Kidney (tissue), 14 donors: ENCODE results near the gene B3GAT1. TPM values are rescaled to one million over a fixed set of nuclear protein-coding genes. Genes with fewer than 3 reads are reported as not detected.

ENCODE experiments used
- DNase-seq, 5 donors: peaks; one replicate each; pipeline ENCODE4 v3.0.0-alpha.2; 2013 to 2020
- FAIRE-seq: peaks from 2 replicates; lab custom pipeline; 2012; peaks lifted over from hg19 to GRCh38; lab: Jason Lieb, UNC
- H3K27ac ChIP-seq, 2 donors: one replicate each; pipeline ENCODE4 v1.7.0; 2013; ENCODE audit warnings: low read depth in 2 of 2, low read length in 2 of 2, inconsistent platforms in 1 of 2
- H3K27me3 ChIP-seq: one replicate; pipeline ENCODE4 v1.7.1; 2013; ENCODE audit warnings: low read length, inconsistent platforms; ENCODE audit not compliant: control insufficient read depth, insufficient read depth
- H3K36me3 ChIP-seq, 3 donors: one replicate each; pipeline versions ENCODE4 v1.7.0 to v1.7.1; 2013; ENCODE audit warnings: low read length in 3 of 3, control low read depth in 1 of 3, inconsistent platforms in 1 of 3; ENCODE audit not compliant: insufficient read depth in 3 of 3, control insufficient read depth in 2 of 3
- H3K4me1 ChIP-seq, 3 donors: one replicate each; pipeline versions ENCODE4 v1.7.0 to v1.7.1; 2013; ENCODE audit warnings: low read length in 3 of 3, inconsistent platforms in 1 of 3, low read depth in 1 of 3; ENCODE audit not compliant: control insufficient read depth in 2 of 3, insufficient read depth in 2 of 3
- H3K4me3 ChIP-seq, 3 donors: one replicate each; pipeline versions ENCODE4 v1.7.0 to v1.8.1; 2013; ENCODE audit warnings: low read length in 3 of 3, control low read depth in 1 of 3, inconsistent platforms in 1 of 3
- H3K9ac ChIP-seq, 3 donors: one replicate each; pipeline versions ENCODE4 v1.7.0 to v1.7.1; 2013; ENCODE audit warnings: low read length in 3 of 3, control low read depth in 1 of 3, inconsistent platforms in 1 of 3
- H3K9me3 ChIP-seq, 3 donors: one replicate each; pipeline versions ENCODE4 v1.7.0 to v1.7.1; 2013; ENCODE audit warnings: low read length in 3 of 3, control low read depth in 1 of 3, inconsistent platforms in 1 of 3; ENCODE audit not compliant: control insufficient read depth in 2 of 3, insufficient read depth in 1 of 3
- intact Hi-C: fragments of 100-400 bp; cut with DNase I; formaldehyde crosslinking; loops from one replicate; pipeline ENCODE4 v1.11.1; 2022
- polyA plus RNA-seq: library from polyadenylated mRNA; stranded (reverse); fragments of 350-450 nt; fragmentation: Illumina TruSeq; extraction: RNeasy Lipid Tissue Mini Kit (QIAGEN cat#74804); gene quantifications from one replicate; pipeline ENCODE4 v1.2.3, GENCODE V29; 2014; ENCODE audit warnings: low read depth, low replicate concordance; ENCODE audit not compliant: insufficient read depth
- total RNA-seq: library from RNA; stranded (reverse); fragmentation: NEBNext Ultra II Directional; extraction: Animal tissue kit (Norgen Biotek cat#: 25700); gene quantifications from one replicate; pipeline ENCODE4 v1.2.1, GENCODE V29; 2021
- TF ChIP-seq, protein P1 (sequence below): IDR thresholded peaks from 3 replicates; pipeline ENCODE4 v1.5.1; 2012; ENCODE audit warnings: mild to moderate bottlenecking, moderate library complexity, borderline replicate concordance; ENCODE audit not compliant: insufficient read depth; ENCODE audit errors: extremely low read depth
- donor health status: control.
- donor health status: control.
- donor health status: control.
- donor health status: control.
- donor health status: control.
- donor health status: DM: yes; HTN: yes; CAD: no.
- donor health status: Normal renal cell carcinoma (clear cell type).

Gene B3GAT1
- total and polyA plus RNA-seq, 2 donors from 2014 or later, result 0.82 to 3.7 TPM

- Histone ChIP-seq H3K36me3 (no peaks in the 10 kb centered on the region), H3K27me3 (no peaks in the 10 kb centered on the region), H3K4me3 (no peak overlapping the region), H3K9ac (no peak overlapping the region), H3K27ac (no peak overlapping the region), H3K9me3 (no peaks in the 10 kb centered on the region), H3K4me1 (peaks cover 0 to 6% (median 4%) of the 10 kb centered on the region in 3 donors)
- DNase-seq (no peak), FAIRE-seq (no peak)
- TF ChIP-seq, protein P1, sequence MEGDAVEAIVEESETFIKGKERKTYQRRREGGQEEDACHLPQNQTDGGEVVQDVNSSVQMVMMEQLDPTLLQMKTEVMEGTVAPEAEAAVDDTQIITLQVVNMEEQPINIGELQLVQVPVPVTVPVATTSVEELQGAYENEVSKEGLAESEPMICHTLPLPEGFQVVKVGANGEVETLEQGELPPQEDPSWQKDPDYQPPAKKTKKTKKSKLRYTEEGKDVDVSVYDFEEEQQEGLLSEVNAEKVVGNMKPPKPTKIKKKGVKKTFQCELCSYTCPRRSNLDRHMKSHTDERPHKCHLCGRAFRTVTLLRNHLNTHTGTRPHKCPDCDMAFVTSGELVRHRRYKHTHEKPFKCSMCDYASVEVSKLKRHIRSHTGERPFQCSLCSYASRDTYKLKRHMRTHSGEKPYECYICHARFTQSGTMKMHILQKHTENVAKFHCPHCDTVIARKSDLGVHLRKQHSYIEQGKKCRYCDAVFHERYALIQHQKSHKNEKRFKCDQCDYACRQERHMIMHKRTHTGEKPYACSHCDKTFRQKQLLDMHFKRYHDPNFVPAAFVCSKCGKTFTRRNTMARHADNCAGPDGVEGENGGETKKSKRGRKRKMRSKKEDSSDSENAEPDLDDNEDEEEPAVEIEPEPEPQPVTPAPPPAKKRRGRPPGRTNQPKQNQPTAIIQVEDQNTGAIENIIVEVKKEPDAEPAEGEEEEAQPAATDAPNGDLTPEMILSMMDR, result no peak
- intact Hi-C loops, result no loop called here
Observed at GRCh38 chr11:134436781-134437180, 24.7 kb upstream of the B3GAT1 start.

DNA sequence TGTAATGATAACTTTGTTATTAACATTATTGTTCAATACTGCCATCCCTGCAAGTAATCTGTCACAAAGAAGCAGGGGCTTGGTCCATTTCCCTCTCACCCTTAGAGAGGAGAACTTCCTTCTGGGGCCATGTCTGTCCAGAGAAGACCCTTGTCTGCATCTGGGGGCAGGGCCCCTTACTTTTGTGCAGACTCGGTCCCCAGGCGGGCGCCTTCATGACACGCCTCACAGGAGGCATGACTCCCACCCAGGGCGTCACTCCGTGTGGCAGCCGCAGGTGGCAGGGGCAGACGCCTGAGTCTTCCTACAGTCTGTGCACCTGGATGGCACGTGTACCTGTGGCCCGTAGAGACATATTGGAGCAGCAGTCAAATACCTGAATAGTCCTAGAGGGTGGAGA is 21.8 kb upstream of the B3GAT1 start:
- intact Hi-C loops, result no loop called here
- H3K4me1 ChIP-seq, result peaks cover 0 to 4% (median 3%) of the 10 kb centered on the region in 3 donors
- FAIRE-seq (no peak), DNase-seq (no peak)
- no peak overlapping the region for H3K9ac ChIP-seq
- no peaks in the 10 kb centered on the region for H3K27me3 ChIP-seq
- no peak overlapping the region for H3K27ac ChIP-seq
- H3K9me3 ChIP-seq, result no peaks in the 10 kb centered on the region
- TF ChIP-seq, protein P1, result no peak
- no peak overlapping the region for H3K4me3 ChIP-seq
- no peaks in the 10 kb centered on the region for H3K36me3 ChIP-seq

GRCh38 chr11:134433251-134433650 is 21.2 kb upstream of the B3GAT1 start:
- FAIRE-seq (no peak), DNase-seq (no peak)
- Histone ChIP-seq H3K36me3 (no peaks in the 10 kb centered on the region), H3K27me3 (no peaks in the 10 kb centered on the region), H3K4me1 (peaks cover 0 to 2% (median 2%) of the 10 kb centered on the region in 3 donors), H3K9me3 (no peaks in the 10 kb centered on the region), H3K9ac (no peak overlapping the region), H3K27ac (no peak overlapping the region), H3K4me3 (no peak overlapping the region)
- TF ChIP-seq, protein P1, result no peak
- intact Hi-C loops, result no loop called here

- Histone ChIP-seq H3K4me3 (no peak overlapping the region), H3K27ac (no peak overlapping the region), H3K9me3 (no peaks in the 10 kb centered on the region), H3K27me3 (no peaks in the 10 kb centered on the region), H3K4me1 (no peaks in the 10 kb centered on the region), H3K9ac (no peak overlapping the region), H3K36me3 (no peaks in the 10 kb centered on the region)
- intact Hi-C loops, result no loop called here
- DNase-seq, result no peak
- FAIRE-seq, result no peak
- TF ChIP-seq, protein P1, result no peak
Observed at GRCh38 chr11:134432776-134433175, 20.7 kb upstream of the B3GAT1 start.
